Activated CD8-positive, alpha-beta memory T cell treated with anti-CD3 and anti-CD28 coated beads for 36 hours (primary cell): ENCODE data around the gene CD109. TPM values are rescaled to one million over a fixed set of nuclear protein-coding genes. Genes with fewer than 3 reads are reported as not detected.
"Not testable (repeated sequence)": the region's sequence is repeated elsewhere in the genome, so short reads cannot be mapped to it uniquely, and the experiment has no call there.

Source experiments
- CTCF ChIA-PET: fragments of 350-600 bp; sonication (Branson Sonifier 250); formaldehyde crosslinking; loops from one replicate; lab custom pipeline; 2021; ENCODE audit warnings: antibody characterized with exemption; lab: Charles Lee
- POLR2A ChIA-PET: fragments of 350-600 bp; sonication (Branson Sonifier 250); formaldehyde crosslinking; loops from one replicate; lab custom pipeline; 2021; ENCODE audit warnings: antibody characterized with exemption; lab: Charles Lee
- total RNA-seq, 2 experiments: library from RNA; stranded (reverse); gene quantifications; one replicate each; pipeline ENCODE4 v1.2.3, GENCODE V29; 2021

The CD109 gene
- total RNA-seq, 2 experiments from 2014 or later, result 15.4 to 15.8 TPM

GRCh38 chr6:73715111-73715508 is 19.1 kb downstream of the CD109 start:
- POLR2A ChIA-PET, CTCF ChIA-PET: not testable (repeated sequence)

- POLR2A ChIA-PET, result no interaction called here
These were observed 23.0 kb downstream of the CD109 start for GRCh38 chr6:73719046-73719445.

GRCh38 chr6:73722318-73723060 is 26.5 kb downstream of the CD109 start:
- ChIA-PET POLR2A (interaction anchor here (0.6 kb wide), 1 partner anchor 33 kb away, joined by 3 read pairs; no protein-coding TSS in a partner anchor), CTCF (interaction anchor here (1.9 kb wide), 1 partner anchor 11 kb away, joined by 10 read pairs; no protein-coding TSS in a partner anchor)

More at GRCh38 chr6:73719046-73719445, 23.0 kb downstream of the CD109 start:
- CTCF ChIA-PET, result interaction anchor here (1.0 to 1.3 kb wide), 2 partner anchors 13 to 14 kb away, joined by 3 to 4 read pairs; no protein-coding TSS in a partner anchor

GRCh38 chr6:73723480-73723879 is 27.5 kb downstream of the CD109 start:
- POLR2A ChIA-PET, CTCF ChIA-PET: not testable (repeated sequence)

- ChIA-PET CTCF (no interaction called here), POLR2A (no interaction called here)
These were observed 28.4 kb downstream of the CD109 start for GRCh38 chr6:73724389-73724788.

- CTCF ChIA-PET, result not testable (repeated sequence)
- POLR2A ChIA-PET, result interaction anchor here (0.7 kb wide), 1 partner anchor 75 kb away, joined by 6 read pairs; no protein-coding TSS in a partner anchor
These were observed 29.2 kb downstream of the CD109 start for GRCh38 chr6:73725192-73725591.

GRCh38 chr6:73727114-73727513 is 31.1 kb downstream of the CD109 start:
- POLR2A ChIA-PET, result no interaction called here
- CTCF ChIA-PET, result no interaction called here

- ChIA-PET CTCF (interaction anchor here (1.2 kb wide), 1 partner anchor 37 kb away, joined by 3 read pairs; no protein-coding TSS in a partner anchor), POLR2A (interaction anchor here (1.0 kb wide), 1 partner anchor 74 kb away, joined by 3 read pairs; no protein-coding TSS in a partner anchor)
These were observed 32.7 kb downstream of the CD109 start for GRCh38 chr6:73728548-73729205.

- CTCF ChIA-PET, result interaction anchor here (2.5 to 3.6 kb wide), 2 partner anchors 55 to 78 kb away, joined by 9 to 32 read pairs; partner anchors contain the start of gene SLC17A5
- POLR2A ChIA-PET, result no interaction called here
These were observed 35.3 kb downstream of the CD109 start for GRCh38 chr6:73731285-73731684.

GRCh38 chr6:73732845-73733675 is 37.1 kb downstream of the CD109 start:
- POLR2A ChIA-PET, result no interaction called here
- CTCF ChIA-PET, result interaction anchor here (0.6 to 3.6 kb wide), 15 partner anchors 11 to 1511 kb away, joined by 3 to 32 read pairs (median 4); partner anchors contain the start of genes COX7A2 and SLC17A5

GRCh38 chr6:73733791-73734190 is 37.8 kb downstream of the CD109 start:
- ChIA-PET CTCF (interaction anchor here (0.9 to 3.6 kb wide), 12 partner anchors 12 to 1510 kb away, joined by 3 to 32 read pairs (median 4); partner anchors contain the start of genes COX7A2 and SLC17A5), POLR2A (no interaction called here)

- POLR2A ChIA-PET, result no interaction called here
These were observed 38.9 kb downstream of the CD109 start for GRCh38 chr6:73734832-73735453.

GRCh38 chr6:73738367-73739028 is 42.5 kb downstream of the CD109 start:
- CTCF ChIA-PET, result interaction anchor here (0.7 to 2.3 kb wide), 5 partner anchors 47 to 1471 kb away, joined by 3 to 15 read pairs (median 3); no protein-coding TSS in a partner anchor
- POLR2A ChIA-PET, result interaction anchor here (0.6 kb wide), 1 partner anchor 158 kb away, joined by 3 read pairs; no protein-coding TSS in a partner anchor

More at GRCh38 chr6:73734832-73735453, 38.9 kb downstream of the CD109 start:
- CTCF ChIA-PET, result no interaction called here

GRCh38 chr6:73739096-73739495 is 43.1 kb downstream of the CD109 start:
- ChIA-PET CTCF (interaction anchor here (0.7 to 2.3 kb wide), 4 partner anchors 48 to 1470 kb away, joined by 3 to 15 read pairs (median 4); no protein-coding TSS in a partner anchor), POLR2A (interaction anchor here (0.6 kb wide), 1 partner anchor 158 kb away, joined by 3 read pairs; no protein-coding TSS in a partner anchor)

GRCh38 chr6:73742433-73742832 is 46.4 kb downstream of the CD109 start:
- CTCF ChIA-PET, result interaction anchor here (0.6 to 1.0 kb wide), 3 partner anchors 71 to 1466 kb away, joined by 3 to 5 read pairs (median 3); no protein-coding TSS in a partner anchor
- POLR2A ChIA-PET, result no interaction called here

- CTCF ChIA-PET, result interaction anchor here (0.6 to 1.0 kb wide), 3 partner anchors 72 to 1466 kb away, joined by 3 to 5 read pairs (median 3); no protein-coding TSS in a partner anchor
- POLR2A ChIA-PET, result no interaction called here
These were observed 47.1 kb downstream of the CD109 start for GRCh38 chr6:73743081-73743480.

- ChIA-PET CTCF (no interaction called here), POLR2A (no interaction called here)
These were observed 47.6 kb downstream of the CD109 start for GRCh38 chr6:73743556-73743955.
